ENCODE measurements around the gene SAFB.

DNA sequence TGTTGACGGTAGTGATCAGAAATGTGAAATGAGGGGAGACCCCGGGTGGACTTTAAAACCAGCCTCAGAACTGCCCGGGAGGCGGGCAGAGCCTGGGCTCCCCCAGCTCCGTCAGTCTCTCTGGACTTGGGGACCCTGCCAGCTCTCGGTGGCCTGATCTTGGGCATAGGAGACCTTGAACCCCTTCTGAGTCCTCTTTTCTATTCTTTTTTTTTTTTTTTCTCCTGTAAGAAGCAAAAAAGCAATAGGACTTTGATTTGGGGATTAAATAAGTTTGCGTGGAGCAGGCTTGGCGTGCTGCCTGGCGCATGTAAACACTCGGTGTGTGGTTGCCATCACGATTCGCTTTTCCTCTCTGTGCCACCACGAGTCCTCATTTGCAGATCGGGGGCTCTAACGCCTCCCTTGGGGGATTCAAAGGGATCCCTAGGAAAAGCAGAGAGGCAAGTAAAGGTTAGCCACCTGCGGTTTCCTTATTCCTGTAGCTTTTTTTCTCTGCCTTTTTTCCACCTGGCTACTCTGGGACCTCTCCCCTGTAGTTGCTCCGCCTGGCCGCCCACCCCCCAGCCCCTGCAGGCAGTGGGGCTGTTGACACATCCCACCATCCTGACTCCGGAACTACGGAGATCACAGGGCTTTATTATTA lies 1.3 kb downstream of the SAFB start:
- TF ChIP-seq, protein P1, sequence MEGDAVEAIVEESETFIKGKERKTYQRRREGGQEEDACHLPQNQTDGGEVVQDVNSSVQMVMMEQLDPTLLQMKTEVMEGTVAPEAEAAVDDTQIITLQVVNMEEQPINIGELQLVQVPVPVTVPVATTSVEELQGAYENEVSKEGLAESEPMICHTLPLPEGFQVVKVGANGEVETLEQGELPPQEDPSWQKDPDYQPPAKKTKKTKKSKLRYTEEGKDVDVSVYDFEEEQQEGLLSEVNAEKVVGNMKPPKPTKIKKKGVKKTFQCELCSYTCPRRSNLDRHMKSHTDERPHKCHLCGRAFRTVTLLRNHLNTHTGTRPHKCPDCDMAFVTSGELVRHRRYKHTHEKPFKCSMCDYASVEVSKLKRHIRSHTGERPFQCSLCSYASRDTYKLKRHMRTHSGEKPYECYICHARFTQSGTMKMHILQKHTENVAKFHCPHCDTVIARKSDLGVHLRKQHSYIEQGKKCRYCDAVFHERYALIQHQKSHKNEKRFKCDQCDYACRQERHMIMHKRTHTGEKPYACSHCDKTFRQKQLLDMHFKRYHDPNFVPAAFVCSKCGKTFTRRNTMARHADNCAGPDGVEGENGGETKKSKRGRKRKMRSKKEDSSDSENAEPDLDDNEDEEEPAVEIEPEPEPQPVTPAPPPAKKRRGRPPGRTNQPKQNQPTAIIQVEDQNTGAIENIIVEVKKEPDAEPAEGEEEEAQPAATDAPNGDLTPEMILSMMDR (IDR thresholded peaks at IDR 0.05; ENCODE audit: poor library complexity), result no peak
- no peak for TF ChIP-seq EZH2 (IDR thresholded peaks at IDR 0.05; ENCODE audit: borderline replicate concordance)
